Activated naive CD4-positive, alpha-beta T cell treated with anti-CD3 and anti-CD28 coated beads for 36 hours (primary cell): ENCODE results near the gene CEACAM16. TPM values are rescaled to one million over a fixed set of nuclear protein-coding genes. Genes with fewer than 3 reads are reported as not detected.

ENCODE experiments used
- CTCF ChIA-PET: fragments of 350-600 bp; sonication (Branson Sonifier 250); formaldehyde crosslinking; loops from one replicate; lab custom pipeline; 2021; ENCODE audit warnings: antibody characterized with exemption; lab: Charles Lee
- DNase-seq: peaks from one replicate; pipeline ENCODE4 v3.0.0-alpha.2; 2020
- H3K27ac Mint-ChIP-seq: one replicate; pipeline ENCODE4 v1.8.0; 2021; ENCODE audit warnings: mild to moderate bottlenecking, mixed read lengths
- H3K27me3 Mint-ChIP-seq: one replicate; pipeline ENCODE4 v1.8.0; 2021; ENCODE audit warnings: low read depth, mixed read lengths
- H3K36me3 Mint-ChIP-seq: one replicate; pipeline ENCODE4 v1.8.0; 2021; ENCODE audit warnings: low read depth, mixed read lengths
- H3K4me1 Mint-ChIP-seq: one replicate; pipeline ENCODE4 v1.8.0; 2021; ENCODE audit warnings: low read depth, mixed read lengths
- H3K4me3 Mint-ChIP-seq: one replicate; pipeline ENCODE4 v1.8.0; 2021; ENCODE audit warnings: mild to moderate bottlenecking, moderate library complexity, mixed read lengths
- H3K9me3 Mint-ChIP-seq: one replicate; pipeline ENCODE4 v1.8.0; 2021; ENCODE audit warnings: mixed read lengths
- intact Hi-C: fragments of 100-400 bp; cut with micrococcal nuclease; formaldehyde crosslinking; loops from one replicate; pipeline ENCODE4 v1.15.1; 2023
- total RNA-seq, 2 experiments: library from RNA; stranded (reverse); gene quantifications; one replicate each; pipeline ENCODE4 v1.2.3, GENCODE V29; 2021

The CEACAM16 gene
- total RNA-seq, 2 experiments from 2014 or later: not detected

DNA sequence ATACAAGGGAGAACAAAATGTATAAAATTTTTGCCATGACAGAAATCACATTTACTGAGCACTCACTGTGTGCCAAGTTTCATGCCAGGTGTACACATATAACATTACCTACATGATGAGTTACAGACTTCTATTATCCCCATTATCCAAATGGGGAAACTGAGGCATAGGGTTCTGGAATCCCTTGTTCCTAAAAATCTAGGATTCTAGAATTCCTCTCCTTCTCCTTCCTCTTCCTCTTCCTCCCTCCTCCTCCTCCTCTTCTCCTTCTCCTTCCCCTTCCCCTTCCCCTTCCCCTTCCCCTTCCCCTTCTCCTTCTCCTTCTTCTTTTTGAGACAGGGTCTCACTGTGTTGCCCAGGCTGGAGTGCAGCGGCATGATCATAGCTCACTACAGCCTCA, 35.4 kb downstream of the CEACAM16 start:
- CTCF ChIA-PET: interaction anchor here (3.2 kb wide), 1 partner anchor 11 kb away, joined by 19 read pairs; no protein-coding TSS in a partner anchor

DNA sequence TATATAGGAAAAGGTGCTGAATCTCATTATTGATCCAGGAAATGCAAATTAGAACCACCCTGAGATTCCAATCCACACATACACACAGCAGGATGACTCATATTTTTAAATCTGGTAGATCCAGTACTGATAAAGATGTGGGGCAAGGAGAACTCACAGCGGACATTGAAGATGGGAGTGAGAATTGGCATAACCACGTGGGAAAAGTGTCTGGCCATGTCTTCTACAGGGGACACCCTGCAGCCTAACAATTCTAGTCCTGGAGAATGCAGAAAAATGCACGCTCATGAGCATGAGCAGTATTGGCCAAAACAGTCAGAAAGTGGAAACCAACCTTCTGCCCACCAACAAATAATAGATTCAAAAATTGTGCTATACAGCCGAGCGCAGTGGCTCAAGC, 36.1 kb downstream of the CEACAM16 start:
- no peak for DNase-seq
- Mint-ChIP-seq H3K9me3 (no peaks in the 10 kb centered on the region), H3K27me3 (no peaks in the 10 kb centered on the region), H3K4me3 (no peak overlapping the region), H3K4me1 (no peaks in the 10 kb centered on the region), H3K27ac (no peak overlapping the region), H3K36me3 (no peaks in the 10 kb centered on the region)
- CTCF ChIA-PET: interaction anchor here (1.1 to 3.2 kb wide), 2 partner anchors 11 to 12 kb away, joined by 3 to 19 read pairs; no protein-coding TSS in a partner anchor
- intact Hi-C loops: no loop called here

More for the DNA sequence above, 35.4 kb downstream of the CEACAM16 start:
- Mint-ChIP-seq H3K4me1 (no peaks in the 10 kb centered on the region), H3K4me3 (no peak overlapping the region), H3K9me3 (no peaks in the 10 kb centered on the region), H3K27me3 (no peaks in the 10 kb centered on the region), H3K36me3 (no peaks in the 10 kb centered on the region), H3K27ac (no peak overlapping the region)
- no peak for DNase-seq
- intact Hi-C loops: no loop called here

DNA sequence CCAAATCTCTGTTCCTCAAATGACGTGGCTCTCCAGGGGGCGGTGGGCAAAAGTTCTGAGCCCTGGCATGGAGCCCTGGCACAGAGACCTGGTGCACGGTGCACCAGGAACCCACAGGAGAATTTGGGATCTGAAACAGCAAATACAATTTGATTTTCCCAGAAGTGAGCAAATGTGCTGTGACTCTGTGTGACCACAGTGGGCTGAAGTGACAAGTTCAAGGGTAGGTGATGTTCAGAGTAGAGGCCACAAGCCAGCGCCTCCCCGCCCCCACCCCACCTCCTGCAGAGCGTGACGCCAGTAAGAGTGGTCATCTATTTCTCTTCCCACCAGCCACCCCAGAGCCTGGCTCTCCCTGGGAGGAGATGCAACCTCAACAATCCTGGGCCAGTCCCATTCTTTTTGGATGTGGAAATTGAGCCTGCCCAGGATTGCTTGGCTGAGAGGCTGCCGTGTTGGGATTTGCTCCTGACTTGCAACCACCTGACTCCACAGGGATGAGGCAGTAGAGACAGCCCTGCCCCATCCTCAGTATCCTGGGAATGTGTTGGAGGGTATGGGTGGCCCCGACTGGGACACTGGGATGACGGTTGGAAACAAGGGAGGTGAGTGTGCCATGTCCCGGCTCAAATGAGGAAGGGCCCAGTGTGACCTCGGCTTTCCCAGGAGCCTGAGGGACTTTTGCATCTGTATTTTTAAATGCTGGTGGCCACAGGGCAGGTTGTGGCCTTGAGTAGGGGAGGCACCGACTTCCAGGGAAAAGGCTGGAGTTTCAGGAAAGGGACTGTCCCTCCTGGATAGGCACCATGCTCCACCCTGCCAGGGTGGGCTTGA, 38.5 kb downstream of the CEACAM16 start:
- CTCF ChIA-PET: interaction anchor here (0.6 kb wide), 1 partner anchor 68 kb away, joined by 5 read pairs; no protein-coding TSS in a partner anchor
- no peaks in the 10 kb centered on the region for H3K36me3 Mint-ChIP-seq
- no peak overlapping the region for H3K27ac Mint-ChIP-seq
- no peak overlapping the region for H3K4me3 Mint-ChIP-seq
- no peaks in the 10 kb centered on the region for H3K9me3 Mint-ChIP-seq
- no peak for DNase-seq
- peaks cover 11% of the 10 kb centered on the region for H3K4me1 Mint-ChIP-seq
- intact Hi-C loops: no loop called here
- H3K27me3 Mint-ChIP-seq: no peaks in the 10 kb centered on the region

DNA sequence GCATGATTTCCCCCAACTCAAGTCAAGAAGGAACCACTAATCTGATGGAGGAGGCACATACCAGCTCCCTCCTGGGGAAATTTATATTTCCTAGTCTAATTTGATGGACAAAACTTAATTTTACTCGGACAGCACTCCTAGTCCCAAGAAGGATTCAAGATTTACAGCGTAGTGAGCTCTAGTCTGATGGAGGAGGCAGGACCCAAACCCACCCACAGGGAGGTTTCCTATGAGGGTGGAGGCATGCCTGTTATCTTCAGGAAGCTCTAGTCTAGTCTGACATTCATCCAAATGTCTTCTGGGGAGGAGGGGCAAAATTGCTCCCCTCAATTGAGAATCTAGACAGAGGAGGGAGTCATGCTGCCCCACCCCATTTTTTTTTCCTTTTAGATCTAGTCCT, 39.2 kb downstream of the CEACAM16 start:
- H3K27ac Mint-ChIP-seq: no peak overlapping the region
- intact Hi-C loops: no loop called here
- H3K36me3 Mint-ChIP-seq: no peaks in the 10 kb centered on the region
- no peak overlapping the region for H3K4me3 Mint-ChIP-seq
- H3K27me3 Mint-ChIP-seq: no peaks in the 10 kb centered on the region
- DNase-seq: no peak
- peaks cover 15% of the 10 kb centered on the region for H3K4me1 Mint-ChIP-seq
- no peaks in the 10 kb centered on the region for H3K9me3 Mint-ChIP-seq
- CTCF ChIA-PET: interaction anchor here (0.6 to 1.2 kb wide), 2 partner anchors 14 to 68 kb away, joined by 5 read pairs; no protein-coding TSS in a partner anchor

DNA sequence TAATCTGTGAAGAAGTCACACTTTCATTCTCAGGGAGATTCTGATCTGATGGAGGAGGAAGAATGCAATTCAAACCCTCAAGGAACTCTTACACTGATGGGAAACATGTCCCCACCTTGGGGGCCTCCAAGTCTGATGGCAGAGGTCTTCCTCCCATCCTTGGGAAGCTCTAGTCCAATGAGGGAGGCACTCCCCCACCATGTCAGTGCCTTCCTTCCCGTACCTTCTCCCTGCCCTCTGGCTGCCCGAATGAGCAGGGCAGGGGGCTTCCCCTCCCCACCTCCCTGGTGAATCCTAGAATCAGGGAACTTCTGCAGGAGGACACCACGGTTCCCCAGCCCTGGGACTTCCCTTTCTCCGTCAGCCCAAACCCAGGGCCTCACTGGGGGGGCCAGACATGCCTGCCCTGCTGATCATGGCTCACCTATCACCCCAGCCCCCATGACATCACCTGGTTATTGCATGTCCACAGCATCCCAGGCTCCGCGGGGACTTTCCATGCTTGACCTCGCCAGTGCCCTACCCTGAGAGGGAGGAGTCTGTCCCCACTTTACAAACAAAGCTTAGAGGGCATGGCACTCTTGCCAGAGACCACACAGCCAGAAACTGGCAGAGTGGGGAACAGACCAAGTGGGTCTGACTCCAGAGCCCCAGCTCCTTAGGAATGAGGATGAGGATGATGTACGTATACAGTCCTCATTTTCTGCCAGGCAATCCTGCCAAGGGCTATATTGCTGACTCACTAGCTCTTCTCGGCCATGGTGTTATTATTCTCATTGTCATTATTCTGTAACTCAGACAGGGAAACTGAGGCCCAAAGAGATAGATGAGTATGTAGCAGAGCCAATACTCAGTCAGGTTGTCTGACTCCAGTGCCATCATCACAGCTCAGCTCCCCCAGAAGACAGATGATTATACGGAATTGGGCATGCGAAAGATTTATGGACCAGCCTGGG, 39.9 kb downstream of the CEACAM16 start:
- Mint-ChIP-seq H3K4me1 (peaks cover 15% of the 10 kb centered on the region), H3K27ac (no peak overlapping the region), H3K36me3 (no peaks in the 10 kb centered on the region), H3K4me3 (no peak overlapping the region), H3K27me3 (no peaks in the 10 kb centered on the region), H3K9me3 (no peaks in the 10 kb centered on the region)
- intact Hi-C loops: no loop called here
- no peak for DNase-seq
- CTCF ChIA-PET: interaction anchor here (0.6 to 1.2 kb wide), 6 partner anchors 11 to 49 kb away, joined by 3 to 6 read pairs (median 4); no protein-coding TSS in a partner anchor

DNA sequence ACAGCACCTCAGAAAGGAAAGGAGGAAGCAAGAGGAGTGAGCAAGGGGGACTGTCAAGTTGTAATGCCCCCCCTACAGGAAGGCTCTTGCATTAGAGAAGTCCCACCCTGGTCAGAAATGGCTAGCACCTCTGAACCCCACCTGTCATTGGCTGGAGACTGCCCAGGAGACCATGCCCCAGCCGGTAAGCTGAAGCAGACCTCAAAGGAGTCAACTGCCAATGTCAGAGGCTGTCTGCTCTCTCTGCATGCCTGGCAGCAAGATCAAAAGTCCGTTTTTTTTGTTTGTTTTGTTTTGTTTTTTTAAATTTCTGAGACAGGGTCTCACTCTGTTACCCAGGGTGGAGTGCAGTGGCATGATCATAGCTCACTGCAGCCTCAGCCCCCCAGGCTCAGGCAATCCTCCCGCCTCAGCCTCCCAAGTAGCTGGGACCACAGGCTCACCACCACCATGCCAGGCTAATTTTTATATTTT, 41.4 kb downstream of the CEACAM16 start:
- no peaks in the 10 kb centered on the region for H3K9me3 Mint-ChIP-seq
- intact Hi-C loops: no loop called here
- CTCF ChIA-PET: interaction anchor here (0.7 to 1.6 kb wide), 3 partner anchors 17 to 51 kb away, joined by 3 to 5 read pairs (median 3); no protein-coding TSS in a partner anchor
- no peaks in the 10 kb centered on the region for H3K36me3 Mint-ChIP-seq
- H3K4me3 Mint-ChIP-seq: no peak overlapping the region
- H3K27me3 Mint-ChIP-seq: no peaks in the 10 kb centered on the region
- H3K4me1 Mint-ChIP-seq: peaks cover 21% of the 10 kb centered on the region
- DNase-seq: no peak
- no peak overlapping the region for H3K27ac Mint-ChIP-seq

DNA sequence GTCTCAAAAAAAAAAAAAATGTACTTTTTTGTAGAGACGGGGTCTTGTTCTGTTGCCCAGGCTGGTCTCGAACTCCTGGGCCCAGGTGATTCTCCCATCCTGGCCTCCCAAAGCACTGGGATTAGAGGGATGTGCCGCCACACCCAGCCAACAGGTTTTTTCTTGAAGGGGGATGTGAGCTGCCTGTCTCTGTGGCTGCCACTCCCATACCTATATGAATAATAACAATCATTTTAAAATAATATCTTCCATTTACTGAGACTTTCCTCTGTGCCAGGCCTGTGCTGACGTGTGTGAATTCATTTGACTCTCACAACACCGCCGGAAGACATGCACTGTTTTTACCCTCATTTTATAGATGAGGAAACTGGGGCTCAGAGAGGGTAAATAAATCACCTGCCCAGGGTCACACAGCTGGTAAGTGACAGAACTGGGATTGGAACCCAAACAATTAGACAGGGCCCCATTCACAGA, 42.3 kb downstream of the CEACAM16 start:
- Mint-ChIP-seq H3K4me3 (no peak overlapping the region), H3K27ac (peak overlapping the region; percentile 59), H3K27me3 (no peaks in the 10 kb centered on the region), H3K36me3 (no peaks in the 10 kb centered on the region), H3K9me3 (no peaks in the 10 kb centered on the region), H3K4me1 (peaks cover 28% of the 10 kb centered on the region)
- intact Hi-C loops: no loop called here
- CTCF ChIA-PET: interaction anchor here (0.6 to 3.9 kb wide), 3 partner anchors 17 to 318 kb away, joined by 3 to 20 read pairs (median 5); no protein-coding TSS in a partner anchor
- DNase-seq: no peak

DNA sequence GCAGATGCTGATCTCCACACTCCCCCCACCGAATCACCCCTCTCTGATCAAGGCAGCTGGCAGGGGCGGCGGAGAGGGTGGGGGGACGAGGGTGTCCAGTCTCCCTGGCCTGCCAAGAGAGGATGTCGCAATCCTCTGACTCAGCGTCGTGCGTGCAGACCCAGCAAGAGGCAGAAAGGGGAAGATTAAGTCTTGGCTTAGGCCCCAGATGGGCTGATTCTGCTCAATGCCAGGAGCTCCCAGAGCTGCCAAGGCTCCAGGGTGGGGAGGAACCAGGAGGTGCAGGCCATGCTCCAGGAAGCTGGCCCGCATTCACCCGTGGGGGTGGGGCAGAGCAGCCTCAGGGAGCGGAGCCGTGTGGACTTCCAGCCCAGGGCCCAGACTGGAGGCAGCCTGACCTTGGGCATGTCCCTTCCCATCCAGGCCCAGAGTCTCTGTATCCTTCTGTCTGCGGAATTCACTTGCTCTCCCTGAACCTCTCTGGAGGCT, 42.9 kb downstream of the CEACAM16 start:
- Mint-ChIP-seq H3K27me3 (no peaks in the 10 kb centered on the region), H3K36me3 (no peaks in the 10 kb centered on the region), H3K4me3 (no peak overlapping the region), H3K27ac (no peak overlapping the region), H3K4me1 (peaks cover 34% of the 10 kb centered on the region), H3K9me3 (no peaks in the 10 kb centered on the region)
- peak; percentile 58 for DNase-seq
- CTCF ChIA-PET: interaction anchor here (1.6 to 3.9 kb wide), 3 partner anchors 18 to 52 kb away, joined by 5 to 20 read pairs (median 7); no protein-coding TSS in a partner anchor
- intact Hi-C loops: no loop called here

DNA sequence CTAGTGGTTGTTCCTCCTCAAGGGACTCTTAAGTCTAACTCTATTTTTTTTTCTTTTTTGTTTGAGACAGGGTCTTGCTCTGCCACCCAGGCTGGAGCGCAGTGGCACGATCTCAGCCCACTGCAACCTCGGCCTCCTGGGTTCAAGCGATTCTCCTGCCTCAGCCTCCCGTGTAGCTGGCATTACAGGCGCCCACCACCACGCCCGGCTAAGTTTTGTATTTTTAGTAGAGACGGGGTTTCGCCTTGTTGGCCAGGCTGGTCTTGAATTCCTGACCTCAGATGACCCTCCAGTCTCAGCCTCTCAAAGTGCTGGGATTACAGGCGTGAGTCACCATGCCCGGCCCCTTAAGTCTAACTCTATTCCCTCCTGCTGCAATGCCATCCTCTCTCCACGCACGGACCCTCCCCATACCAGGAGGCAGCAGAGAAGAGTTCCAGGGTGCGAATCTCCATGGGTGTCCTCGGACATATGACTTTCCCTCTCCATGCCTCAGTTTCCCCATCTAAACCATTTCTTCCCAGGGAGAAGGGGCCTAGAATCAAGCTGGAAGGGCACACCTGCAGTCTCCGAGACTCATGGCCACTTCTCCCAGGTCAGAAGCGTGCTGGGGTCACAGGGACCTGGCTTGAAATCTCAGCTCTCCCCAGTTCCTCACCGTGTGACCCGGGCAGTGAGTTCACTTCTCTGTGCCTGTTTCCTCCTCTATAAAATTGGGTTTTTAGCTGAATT, 43.5 kb downstream of the CEACAM16 start:
- no peaks in the 10 kb centered on the region for H3K9me3 Mint-ChIP-seq
- peaks cover 37% of the 10 kb centered on the region for H3K4me1 Mint-ChIP-seq
- no peaks in the 10 kb centered on the region for H3K27me3 Mint-ChIP-seq
- no peak overlapping the region for H3K27ac Mint-ChIP-seq
- no peak for DNase-seq
- intact Hi-C loops: no loop called here
- H3K36me3 Mint-ChIP-seq: peaks cover under 1% of the 10 kb centered on the region
- CTCF ChIA-PET: interaction anchor here (1.6 to 3.9 kb wide), 2 partner anchors 18 to 28 kb away, joined by 7 to 20 read pairs; no protein-coding TSS in a partner anchor
- H3K4me3 Mint-ChIP-seq: no peak overlapping the region

DNA sequence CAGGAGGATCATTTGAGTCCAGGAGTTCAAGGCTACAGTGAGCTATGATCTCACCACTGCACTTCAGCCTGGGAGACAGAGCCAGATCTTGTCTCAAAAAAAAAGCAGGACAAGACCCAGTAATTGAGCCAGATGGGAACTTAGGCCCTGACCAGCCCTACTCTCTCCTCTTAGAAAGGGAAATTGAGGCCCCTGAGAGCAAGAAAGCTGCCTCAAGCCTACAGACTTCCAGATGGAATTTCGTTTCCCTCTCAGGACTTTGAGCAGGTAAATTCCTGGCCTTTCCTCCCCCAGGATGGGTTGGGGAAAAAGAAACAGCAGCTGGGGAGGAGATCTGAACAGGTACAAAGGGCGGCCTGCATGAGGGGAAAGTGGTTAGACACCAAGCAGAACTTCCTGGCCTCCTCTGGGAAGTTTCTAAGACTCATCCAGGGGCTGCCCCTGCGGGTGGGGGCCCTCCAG, 46.0 kb downstream of the CEACAM16 start:
- peaks cover 15% of the 10 kb centered on the region for H3K36me3 Mint-ChIP-seq
- no peak overlapping the region for H3K27ac Mint-ChIP-seq
- H3K4me3 Mint-ChIP-seq: no peak overlapping the region
- CTCF ChIA-PET: interaction anchor here (0.6 to 3.9 kb wide), 4 partner anchors 21 to 115 kb away, joined by 3 to 20 read pairs (median 3); no protein-coding TSS in a partner anchor
- no peak for DNase-seq
- intact Hi-C loops: loop anchor here (1.0 to 5.0 kb wide), 2 partner anchors 9 to 432 kb away; partner anchors contain the start of genes BLOC1S3 and TRAPPC6A
- H3K9me3 Mint-ChIP-seq: no peaks in the 10 kb centered on the region
- peaks cover 43% of the 10 kb centered on the region for H3K4me1 Mint-ChIP-seq
- no peaks in the 10 kb centered on the region for H3K27me3 Mint-ChIP-seq
